Stimulated activated CD4-positive, alpha-beta T cell treated with anti-CD3 and anti-CD28 coated beads, Interleukin-4, amount 100 ng/mL, for 24 hours (primary cell): ENCODE data around the gene ZBTB7A.
A peak's percentile ranks its signal among the peaks of the same experiment; 100 is the strongest.

Experiments used
- DNase-seq: peaks from one replicate; pipeline ENCODE4 v3.0.0-alpha.2; 2020

The ZBTB7A gene

DNA sequence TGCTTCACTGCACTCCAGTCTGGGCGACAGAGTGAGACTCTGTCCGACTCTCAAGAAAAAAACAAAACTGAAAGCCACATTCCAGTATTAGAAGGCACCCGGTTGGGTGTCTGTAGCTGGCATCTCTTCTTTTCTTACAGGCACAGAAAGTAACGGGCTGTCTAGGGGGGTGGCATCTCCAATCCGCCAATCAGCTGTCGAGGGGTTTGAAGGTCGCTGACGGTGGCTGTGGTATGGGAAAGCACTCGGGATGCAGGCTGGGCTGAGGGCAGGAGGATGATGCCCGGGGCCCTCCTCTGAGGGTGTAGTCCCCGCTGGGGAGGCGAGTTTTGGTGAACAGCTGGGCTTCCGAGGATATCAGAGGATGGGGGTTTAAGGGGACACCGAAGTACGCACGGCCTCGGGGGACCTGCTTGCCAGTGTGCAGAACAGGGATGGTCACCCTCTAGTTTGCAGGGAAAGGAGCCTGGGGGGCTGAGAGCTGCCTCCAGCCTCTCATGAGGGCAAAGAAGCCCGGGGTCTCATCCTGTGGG lies 27.0 kb upstream of the ZBTB7A start:
- no peak for DNase-seq

DNA sequence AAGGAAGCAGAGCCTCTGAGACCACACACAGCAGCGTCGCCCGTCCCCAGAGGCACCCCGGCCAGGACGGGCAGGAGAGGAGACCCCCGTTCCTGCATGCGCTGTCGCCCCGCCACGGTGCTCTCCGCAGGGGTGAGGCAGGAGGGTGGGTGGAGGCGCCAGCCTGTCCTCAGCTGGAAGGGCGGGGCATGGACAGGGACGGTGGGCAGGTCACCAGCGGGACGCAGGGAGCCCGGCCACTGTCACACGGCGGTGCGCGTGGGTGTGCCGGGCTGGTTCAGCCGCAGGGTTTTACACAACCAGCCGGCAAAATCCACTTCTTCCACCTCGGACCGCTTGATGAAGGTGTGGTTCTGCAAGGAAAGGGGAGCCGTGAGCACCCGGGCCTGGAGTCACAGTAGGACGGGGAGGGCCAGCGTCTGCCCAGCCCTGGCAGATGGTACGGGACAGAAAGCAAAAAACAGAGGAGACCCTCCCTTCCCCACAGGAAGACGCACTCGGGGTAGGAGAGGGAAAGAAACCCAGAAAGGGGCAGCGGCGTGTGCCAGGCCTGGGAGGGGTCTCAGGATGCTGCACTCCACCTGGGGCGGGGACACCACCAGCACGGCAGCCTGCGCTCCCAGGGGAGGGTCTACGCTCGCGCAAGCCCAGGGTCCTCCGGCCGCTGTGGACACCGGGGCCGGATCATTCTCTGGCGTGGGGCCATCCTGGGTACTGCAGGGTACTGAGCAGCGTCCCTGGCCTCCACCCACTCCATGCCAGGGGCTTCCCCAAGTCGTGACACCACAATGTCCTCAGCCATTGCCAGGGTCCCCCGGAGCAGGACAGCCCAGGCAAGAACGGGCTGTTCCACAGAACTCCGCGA lies 23.9 kb upstream of the ZBTB7A start:
- no peak for DNase-seq

GRCh38 chr19:4089946-4090345 lies 23.2 kb upstream of the ZBTB7A start:
- no peak for DNase-seq

DNA sequence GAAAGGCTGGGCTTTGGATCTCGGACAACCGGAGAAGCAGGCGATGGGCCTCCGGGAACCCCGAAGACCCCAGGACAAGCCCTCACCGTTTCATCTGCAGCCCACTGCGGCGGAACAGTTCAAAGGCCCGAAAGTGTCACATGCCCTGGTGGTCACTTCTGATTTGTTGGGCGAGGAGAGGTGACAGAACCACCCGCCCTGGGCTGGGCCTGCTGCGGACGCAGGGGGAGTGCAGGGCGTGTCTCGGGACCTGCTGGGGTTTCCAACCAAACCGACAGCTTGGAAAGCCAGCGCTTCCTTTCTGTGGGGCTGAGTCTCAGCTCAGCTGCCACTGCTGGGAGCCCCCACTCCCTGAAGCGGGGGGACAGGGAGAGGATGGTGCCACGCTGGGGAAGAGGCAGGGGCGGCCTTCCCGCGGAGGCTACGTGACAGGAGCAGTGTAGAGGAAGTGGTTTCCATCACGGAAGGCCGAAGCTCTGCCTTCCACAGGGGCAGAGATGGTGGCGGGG lies 22.8 kb upstream of the ZBTB7A start:
- peak; percentile 44 for DNase-seq

DNA sequence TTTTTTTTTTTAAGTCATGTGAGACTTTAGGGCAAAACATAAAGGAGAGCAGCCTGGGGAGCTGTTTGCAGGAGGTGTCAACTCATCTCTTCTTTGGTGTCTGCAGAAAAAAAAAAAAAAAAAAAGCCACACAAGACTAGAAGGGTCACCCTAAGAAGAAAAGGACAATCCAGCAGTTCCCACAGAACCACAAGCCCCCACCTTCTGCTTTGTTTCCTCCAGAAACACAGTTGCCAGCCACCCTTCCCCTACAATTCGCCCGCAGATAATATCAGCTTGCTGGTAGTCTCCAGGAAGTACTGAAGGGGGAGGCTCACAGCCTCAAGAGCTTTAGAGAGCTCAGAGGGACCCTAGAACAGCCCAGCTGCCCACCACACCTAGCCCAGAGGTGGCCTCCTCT lies 22.3 kb upstream of the ZBTB7A start:
- DNase-seq, result peak; percentile 29

- no peak for DNase-seq
These were observed 21.3 kb upstream of the ZBTB7A start for GRCh38 chr19:4087787-4088679.

DNA sequence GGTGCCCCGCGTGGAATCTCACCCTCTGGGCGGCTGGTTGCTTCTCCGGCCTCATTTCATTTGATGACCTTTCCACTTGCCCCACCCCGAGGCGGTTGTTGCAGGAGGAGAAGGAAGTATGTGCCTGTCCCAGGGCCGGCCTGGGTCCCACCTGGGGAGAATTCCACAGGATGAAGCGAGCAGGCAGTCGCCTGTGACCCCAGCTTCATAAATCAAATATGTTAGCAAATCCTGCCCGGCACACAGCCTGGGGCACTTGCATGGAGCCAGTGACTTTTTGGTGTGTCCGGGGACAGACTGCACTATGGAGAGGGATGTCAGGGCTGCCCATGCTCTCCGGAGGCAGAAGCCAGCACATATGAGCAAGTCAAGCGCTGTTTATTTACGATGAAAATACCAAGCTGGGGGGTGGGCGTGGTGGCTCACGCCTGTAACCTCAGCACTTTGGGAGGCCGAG lies 19.7 kb upstream of the ZBTB7A start:
- DNase-seq, result no peak

DNA sequence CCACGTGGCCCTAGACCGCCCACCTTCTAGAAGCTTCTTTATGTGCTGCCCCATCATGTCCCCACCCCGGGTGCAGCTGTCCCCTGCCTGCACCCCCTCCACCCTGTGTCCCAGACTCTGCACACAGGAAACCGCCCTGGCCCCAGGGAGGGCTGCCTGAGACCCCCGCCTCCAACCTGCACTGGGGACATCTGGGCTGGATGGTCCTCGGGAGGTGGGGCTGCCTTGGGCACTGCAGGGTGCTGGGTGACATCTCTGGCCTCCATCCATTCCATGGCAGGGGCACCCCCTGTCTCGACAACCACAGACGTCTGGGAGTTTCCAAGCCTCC lies 17.8 kb upstream of the ZBTB7A start:
- DNase-seq, result no peak

GRCh38 chr19:4083677-4084546 lies 17.2 kb upstream of the ZBTB7A start:
- DNase-seq, result no peak

DNA sequence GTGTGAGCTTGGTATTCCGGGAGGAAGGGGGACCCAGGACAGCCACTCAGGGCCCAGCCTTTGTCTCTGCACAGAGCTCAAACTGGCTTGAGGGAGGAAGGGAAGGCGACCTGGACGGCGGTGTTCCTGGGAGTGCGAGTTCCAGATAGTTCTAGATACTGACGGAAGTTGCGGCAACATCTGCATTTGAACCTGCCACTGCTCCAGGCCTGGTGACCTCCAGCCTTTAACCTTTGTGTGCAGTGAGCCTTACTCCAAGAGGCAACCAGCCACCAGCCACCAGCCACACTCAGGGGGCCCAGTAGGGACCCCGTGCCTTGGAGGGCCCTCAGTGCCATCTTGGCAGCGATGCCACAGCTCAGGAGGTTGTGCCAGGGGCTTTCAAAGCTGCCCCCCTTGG lies 15.5 kb upstream of the ZBTB7A start:
- DNase-seq, result no peak

DNA sequence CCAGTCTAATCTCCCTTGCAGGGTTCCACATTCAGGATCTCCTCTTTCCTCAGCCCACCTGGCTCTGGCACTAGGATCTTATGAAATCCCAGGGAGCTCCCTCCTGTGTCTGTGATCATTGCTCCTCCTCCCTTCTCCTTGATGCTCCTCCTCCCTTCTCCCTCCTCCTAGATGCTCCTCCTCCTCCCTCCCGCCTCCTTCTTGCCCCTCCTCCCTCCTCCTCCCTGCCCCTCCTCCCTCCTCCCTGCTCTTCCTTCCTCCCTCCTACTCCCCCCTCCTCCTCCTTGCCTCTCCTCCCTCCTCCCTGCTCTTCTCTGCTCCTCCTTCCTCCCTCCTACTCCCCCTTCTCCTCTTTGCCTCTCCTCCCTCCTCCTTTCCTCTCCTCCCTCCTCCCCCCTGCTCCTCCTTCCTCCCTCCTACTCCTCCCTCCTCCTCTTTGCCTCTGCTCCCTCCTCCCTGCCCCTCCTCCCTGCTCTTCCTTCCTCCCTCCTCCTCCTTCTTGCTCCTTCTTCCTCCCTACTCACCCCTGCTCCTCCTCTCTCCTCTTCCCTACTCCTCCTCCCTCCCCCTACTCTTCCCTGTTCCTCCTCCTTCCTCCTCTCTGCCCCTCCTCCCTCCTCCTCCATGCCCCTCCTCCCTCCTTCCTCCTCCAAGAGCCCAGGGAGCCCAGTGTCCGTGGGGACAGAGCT lies 14.9 kb upstream of the ZBTB7A start:
- DNase-seq, result no peak

GRCh38 chr19:4080473-4080872 lies 13.8 kb upstream of the ZBTB7A start:
- no peak for DNase-seq

GRCh38 chr19:4077800-4078684 lies 11.3 kb upstream of the ZBTB7A start:
- DNase-seq, result peak; percentile 50

DNA sequence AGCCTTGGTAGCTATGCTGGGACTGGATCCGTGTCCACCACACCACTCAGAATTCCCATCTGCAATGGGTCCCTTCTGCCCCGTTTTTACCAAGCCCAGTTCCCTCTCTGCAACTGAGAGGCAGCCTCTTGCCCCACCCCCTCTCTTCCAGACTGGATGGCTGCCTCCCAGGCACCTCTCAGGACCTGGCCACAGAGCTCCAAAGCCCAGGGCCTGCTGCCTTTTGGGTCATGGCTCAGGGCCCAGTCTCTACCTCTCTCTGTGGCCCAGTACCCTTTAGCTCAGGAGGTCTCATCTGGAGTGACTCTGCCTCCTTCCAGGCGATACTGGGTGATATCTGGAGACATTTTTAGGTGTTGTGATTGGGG lies 10.3 kb upstream of the ZBTB7A start:
- DNase-seq, result no peak

DNA sequence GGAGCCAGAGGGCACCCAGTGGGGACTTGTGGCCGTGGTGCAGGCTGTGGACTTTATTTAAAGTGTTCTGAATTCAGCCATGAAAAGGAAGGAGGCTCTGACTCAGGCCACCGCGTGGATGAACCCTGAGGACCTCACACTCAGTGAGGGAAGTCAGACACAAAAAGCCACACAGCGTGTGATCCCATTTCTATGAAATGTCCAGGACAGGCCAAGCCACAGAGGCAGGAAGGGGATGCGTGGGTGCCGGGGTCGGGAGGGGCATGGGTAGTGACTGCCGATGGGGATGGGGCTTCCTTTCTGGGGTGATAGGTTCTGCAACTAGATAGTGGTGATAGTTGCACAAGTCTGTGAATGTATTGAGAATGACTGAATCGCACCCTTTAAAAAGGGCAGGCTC lies 8.7 kb upstream of the ZBTB7A start:
- DNase-seq, result no peak

DNA sequence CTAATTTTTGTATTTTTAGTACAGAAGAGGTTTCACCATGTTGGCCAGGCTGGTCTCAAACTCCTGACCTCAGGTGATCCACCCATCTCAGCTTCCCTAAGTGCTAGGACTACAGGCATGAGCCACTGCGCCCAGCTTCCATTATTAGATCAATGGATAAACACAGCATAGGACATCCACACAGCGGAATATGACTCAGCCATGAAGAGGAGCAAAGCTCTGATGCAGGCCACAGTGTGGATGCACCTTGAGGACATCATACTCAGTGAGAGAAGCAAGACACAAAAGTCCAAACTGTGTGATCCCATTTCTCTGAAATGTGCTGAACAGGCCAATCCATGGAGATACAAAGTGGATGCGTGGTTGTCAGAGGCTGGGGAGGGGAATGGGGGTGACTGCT lies 4.9 kb upstream of the ZBTB7A start:
- no peak for DNase-seq

DNA sequence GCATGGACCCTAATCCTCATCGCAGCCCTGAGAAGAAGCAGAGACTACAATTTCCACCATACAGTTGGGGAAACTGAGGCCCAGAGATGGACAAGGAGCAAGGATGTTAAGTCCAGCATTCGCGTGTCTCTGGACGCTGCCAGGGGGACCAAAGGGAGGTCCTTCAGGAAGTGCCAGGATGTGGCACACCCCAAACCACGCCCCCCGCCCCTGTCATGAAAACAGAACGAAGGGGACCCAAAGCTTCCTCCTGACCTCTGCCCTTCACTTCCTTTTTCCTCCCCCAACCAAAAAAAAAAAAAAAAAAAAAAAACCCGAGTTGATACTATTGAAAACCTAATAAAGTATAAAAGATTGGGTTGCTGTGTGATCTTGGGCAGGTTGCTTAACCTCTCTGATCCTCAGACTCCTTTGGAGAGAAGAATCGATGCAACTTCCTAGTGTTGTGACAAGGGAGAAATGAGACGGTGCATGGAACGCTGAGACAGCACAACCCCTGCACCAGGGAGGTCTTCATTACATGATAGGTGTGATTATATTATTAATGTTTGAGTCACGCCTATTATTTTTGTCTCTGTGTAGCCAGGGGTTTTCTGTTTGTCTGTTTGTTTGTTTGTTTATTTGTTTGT lies 2.7 kb upstream of the ZBTB7A start:
- DNase-seq, result peak; percentile 56

GRCh38 chr19:4068047-4068966 lies 1.6 kb upstream of the ZBTB7A start:
- no peak for DNase-seq

DNA sequence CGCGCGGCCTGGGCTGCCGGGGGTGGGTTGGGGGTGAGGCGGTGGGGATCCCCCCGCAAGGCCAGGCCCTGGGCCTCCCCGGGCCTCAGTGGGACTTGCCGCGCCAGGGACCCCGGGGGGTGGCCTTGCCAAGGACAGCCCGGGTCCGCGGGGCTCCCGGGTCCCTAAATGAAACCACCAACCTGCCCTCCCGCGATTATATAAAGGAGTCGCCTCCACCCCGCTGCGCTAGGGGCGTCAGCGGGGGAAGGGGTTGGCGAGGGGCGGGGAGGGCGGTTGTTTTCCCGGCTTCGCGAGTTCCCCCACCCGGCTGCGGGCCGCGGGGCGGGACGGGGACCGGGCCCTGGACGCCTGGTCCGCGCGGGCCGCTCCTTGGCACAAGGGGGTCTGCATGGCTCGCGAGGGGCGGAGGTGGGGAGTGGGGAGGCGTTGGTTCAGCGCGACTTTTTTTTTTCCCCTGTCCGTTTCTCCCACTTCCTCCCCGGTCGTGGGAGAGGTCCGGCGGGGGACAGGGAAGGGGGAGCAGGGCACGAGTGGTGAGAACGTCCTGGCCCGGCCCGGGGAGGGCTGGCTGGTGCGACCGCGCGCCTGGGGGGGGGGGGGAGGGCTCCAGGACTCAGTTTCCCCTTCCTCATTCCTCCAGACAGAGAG lies 822 bp upstream of the ZBTB7A start:
- no peak for DNase-seq
